Hepatocyte (in vitro differentiated cells): ENCODE data around the gene CRABP1. TPM values are rescaled to one million over a fixed set of nuclear protein-coding genes. Genes with fewer than 3 reads are reported as not detected.

Experiments
- DNase-seq: peaks from one replicate; pipeline ENCODE4 v3.0.0-alpha.2; 2016; ENCODE audit warnings: low spot score
- H2AFZ ChIP-seq: fragments of 200-600 bp; sonication (generic); 2 replicates; pipeline ENCODE4 v1.6.0; 2016; ENCODE audit warnings: antibody characterized with exemption, mild to moderate bottlenecking
- H3K27ac ChIP-seq: fragments of 200-600 bp; sonication (generic); 2 replicates; pipeline ENCODE4 v1.5.1; 2016; ENCODE audit warnings: mild to moderate bottlenecking
- H3K27me3 ChIP-seq: fragments of 200-600 bp; sonication (generic); 2 replicates; pipeline ENCODE4 v1.6.1; 2016
- H3K36me3 ChIP-seq: fragments of 200-600 bp; sonication (generic); replicated peaks from 2 replicates; pipeline ENCODE4 v1.5.1; 2016; ENCODE audit warnings: low read depth; ENCODE audit not compliant: insufficient read depth
- H3K4me1 ChIP-seq: fragments of 200-600 bp; sonication (generic); 2 replicates; pipeline ENCODE4 v1.5.1; 2016; ENCODE audit warnings: mild to moderate bottlenecking, moderate library complexity; ENCODE audit not compliant: insufficient read depth
- H3K4me2 ChIP-seq: fragments of 200-600 bp; sonication (generic); 2 replicates; pipeline ENCODE4 v1.6.0; 2016
- H3K4me3 ChIP-seq: fragments of 200-600 bp; sonication (generic); 2 replicates; pipeline ENCODE4 v1.5.1; 2016; ENCODE audit warnings: mild to moderate bottlenecking
- H3K79me2 ChIP-seq: fragments of 200-600 bp; sonication (generic); 2 replicates; pipeline ENCODE4 v1.6.0; 2017; ENCODE audit warnings: mild to moderate bottlenecking
- H3K9me2 ChIP-seq: fragments of 200-600 bp; sonication (generic); replicated peaks from 2 replicates; pipeline ENCODE4 v1.6.0; 2017; ENCODE audit warnings: mild to moderate bottlenecking; ENCODE audit not compliant: insufficient read depth
- H3K9me3 ChIP-seq: fragments of 200-600 bp; sonication (generic); 2 replicates; pipeline ENCODE4 v1.5.1; 2016; ENCODE audit warnings: low read depth, mild to moderate bottlenecking
- H4K20me1 ChIP-seq: fragments of 200-600 bp; sonication (generic); 2 replicates; pipeline ENCODE4 v1.6.0; 2016; ENCODE audit warnings: mild to moderate bottlenecking; ENCODE audit not compliant: insufficient read depth, poor library complexity, severe bottlenecking
- CTCF ChIP-seq: fragments of 200-600 bp; sonication (generic); IDR thresholded peaks from 2 replicates; pipeline ENCODE4 v1.5.1; 2016; ENCODE audit warnings: antibody characterized with exemption, mild to moderate bottlenecking; ENCODE audit not compliant: poor library complexity
- EZH2 ChIP-seq: fragments of 200-600 bp; sonication (generic); IDR thresholded peaks from 2 replicates; pipeline ENCODE4 v1.6.1; 2016; ENCODE audit warnings: antibody characterized with exemption, mild to moderate bottlenecking, borderline replicate concordance
- EZH2phosphoT487 ChIP-seq: fragments of 200-600 bp; sonication (generic); IDR thresholded peaks from one replicate; pipeline ENCODE4 v1.6.1; 2018; ENCODE audit warnings: antibody characterized with exemption, mild to moderate bottlenecking, low read depth, moderate library complexity; ENCODE audit not compliant: unreplicated experiment, severe bottlenecking
- WGBS: methylation state at CpG from one replicate; pipeline ENCODE4 v1.1.6; 2016; ENCODE audit warnings: low lambda C conversion rate; ENCODE audit errors: missing lambda C conversion rate; 5-methylcytosine and 5-hydroxymethylcytosine counted together
- polyA plus RNA-seq: library from polyadenylated mRNA; unstranded; fragments of >200 nt; fragmentation: Nextera tagmentation; extraction: Ambion mirVana; gene quantifications from 2 replicates; pipeline ENCODE4 v1.2.1, GENCODE V29; 2016
- total RNA-seq: library from RNA; depleted of rRNA; stranded (reverse); fragments of >200 nt; gene quantifications from 2 replicates; pipeline ENCODE4 v1.2.3, GENCODE V29; 2014

Gene CRABP1
- total and polyA plus RNA-seq, 2 experiments from 2014 or later: 140 to 179 TPM

- Histone ChIP-seq H3K27me3 (no peaks in the 10 kb centered on the region), H4K20me1 (no peaks in the 10 kb centered on the region), H3K9me3 (no peaks in the 10 kb centered on the region), H3K4me2 (no peak overlapping the region), H3K79me2 (no peaks in the 10 kb centered on the region), H2AFZ (no peak overlapping the region), H3K4me1 (peaks cover 20% of the 10 kb centered on the region), H3K9me2 (no peaks in the 10 kb centered on the region), H3K36me3 (no peaks in the 10 kb centered on the region), H3K4me3 (no peak overlapping the region), H3K27ac (no peak overlapping the region)
- TF ChIP-seq CTCF: no peak
- no peak for TF ChIP-seq EZH2phosphoT487
- TF ChIP-seq EZH2: no peak
- 79% methylated on average over 4 of the region's 4 CpGs for WGBS
- DNase-seq: no peak
Observed at GRCh38 chr15:78321786-78322185, 18.4 kb upstream of the CRABP1 start.

- Histone ChIP-seq H3K27ac (no peak overlapping the region), H3K9me2 (no peaks in the 10 kb centered on the region), H3K27me3 (no peaks in the 10 kb centered on the region), H4K20me1 (no peaks in the 10 kb centered on the region), H2AFZ (no peak overlapping the region), H3K9me3 (no peaks in the 10 kb centered on the region), H3K4me1 (peaks cover 15% of the 10 kb centered on the region), H3K79me2 (no peaks in the 10 kb centered on the region), H3K4me2 (no peak overlapping the region), H3K4me3 (no peak overlapping the region), H3K36me3 (no peaks in the 10 kb centered on the region)
- no peak for TF ChIP-seq EZH2phosphoT487
- TF ChIP-seq CTCF: no peak
- TF ChIP-seq EZH2: no peak
- no peak for DNase-seq
- WGBS: 46% methylated on average over 15 of the region's 15 CpGs
Observed at GRCh38 chr15:78322243-78322642, 17.9 kb upstream of the CRABP1 start.

- Histone ChIP-seq H2AFZ (no peak overlapping the region), H3K9me2 (no peaks in the 10 kb centered on the region), H3K4me3 (no peak overlapping the region), H3K4me1 (peaks cover 15% of the 10 kb centered on the region), H3K27ac (no peak overlapping the region), H3K79me2 (no peaks in the 10 kb centered on the region), H4K20me1 (no peaks in the 10 kb centered on the region), H3K4me2 (no peak overlapping the region), H3K36me3 (no peaks in the 10 kb centered on the region), H3K27me3 (no peaks in the 10 kb centered on the region), H3K9me3 (no peaks in the 10 kb centered on the region)
- no peak for DNase-seq
- TF ChIP-seq EZH2phosphoT487: no peak
- no peak for TF ChIP-seq CTCF
- TF ChIP-seq EZH2: no peak
- WGBS: 93% methylated on average over 18 of the region's 19 CpGs
Observed at GRCh38 chr15:78322724-78323521, 17.2 kb upstream of the CRABP1 start.

- Histone ChIP-seq H3K27me3 (no peaks in the 10 kb centered on the region), H3K9me2 (no peaks in the 10 kb centered on the region), H2AFZ (no peak overlapping the region), H3K4me1 (peaks cover 15% of the 10 kb centered on the region), H3K4me3 (no peak overlapping the region), H4K20me1 (no peaks in the 10 kb centered on the region), H3K9me3 (no peaks in the 10 kb centered on the region), H3K27ac (peak overlapping the region; percentile 70), H3K79me2 (no peaks in the 10 kb centered on the region), H3K36me3 (no peaks in the 10 kb centered on the region), H3K4me2 (no peak overlapping the region)
- TF ChIP-seq EZH2 (no peak), EZH2phosphoT487 (no peak), CTCF (no peak)
- 90% methylated on average over 7 of the region's 7 CpGs for WGBS
- no peak for DNase-seq
Observed at GRCh38 chr15:78323693-78324092, 16.5 kb upstream of the CRABP1 start.
